HEK293T (cell line): ENCODE measurements around the gene MMP20.

ENCODE experiments used
- CTCF ChIA-PET: fragments of 350-600 bp; formaldehyde crosslinking; extraction: SDS; loops from one replicate; lab custom pipeline; 2021; ENCODE audit warnings: antibody characterized with exemption, inconsistent platforms; lab: Yijun Ruan, JAX
- POLR2A ChIA-PET: fragments of 350-600 bp; formaldehyde crosslinking; extraction: SDS; loops from one replicate; lab custom pipeline; 2020; ENCODE audit warnings: antibody characterized with exemption, inconsistent platforms; lab: Yijun Ruan, JAX
- DNase-seq: peaks from one replicate; pipeline ENCODE4 v3.0.0; 2012; ENCODE audit warnings: mixed read lengths; ENCODE audit errors: extremely low spot score
- ARNT ChIP-seq: fragments of 450-650 bp; IDR thresholded peaks from 2 replicates; pipeline ENCODE4 v1.6.1; 2017; ENCODE audit warnings: mild to moderate bottlenecking
- BHLHE40 ChIP-seq: fragments of 450-650 bp; IDR thresholded peaks from 2 replicates; pipeline ENCODE4 v1.6.1; 2016; ENCODE audit warnings: mild to moderate bottlenecking, moderate library complexity, borderline replicate concordance
- CTBP1 ChIP-seq: fragments of 450-650 bp; IDR thresholded peaks from 2 replicates; pipeline ENCODE4 v1.6.1; 2016; ENCODE audit warnings: borderline replicate concordance
- ELF4 ChIP-seq: fragments of 450-650 bp; IDR thresholded peaks from 2 replicates; pipeline ENCODE4 v1.6.1; 2017; ENCODE audit warnings: antibody characterized with exemption
- FOXA1 ChIP-seq: fragments of 450-650 bp; IDR thresholded peaks from 2 replicates; pipeline ENCODE4 v1.6.1; 2016; ENCODE audit warnings: mild to moderate bottlenecking
- FOXK2 ChIP-seq: fragments of 450-650 bp; IDR thresholded peaks from 2 replicates; pipeline ENCODE4 v1.6.1; 2016; ENCODE audit warnings: mild to moderate bottlenecking
- FOXM1 ChIP-seq: fragments of 450-650 bp; IDR thresholded peaks from 2 replicates; pipeline ENCODE4 v1.6.1; 2017; ENCODE audit warnings: mild to moderate bottlenecking, borderline replicate concordance
- HDGF ChIP-seq: fragments of 450-650 bp; IDR thresholded peaks from 2 replicates; pipeline ENCODE4 v1.6.1; 2017; ENCODE audit warnings: antibody characterized with exemption, borderline replicate concordance
- L3MBTL2 ChIP-seq: fragments of 450-650 bp; conservative IDR thresholded peaks from 2 replicates; pipeline ENCODE4 v1.6.1; 2016; ENCODE audit warnings: mild to moderate bottlenecking
- LEF1 ChIP-seq: fragments of 450-650 bp; IDR thresholded peaks from 2 replicates; pipeline ENCODE4 v1.6.1; 2017; ENCODE audit warnings: mild to moderate bottlenecking, borderline replicate concordance
- NFRKB ChIP-seq: fragments of 450-650 bp; IDR thresholded peaks from 2 replicates; pipeline ENCODE4 v1.6.1; 2016; ENCODE audit warnings: mild to moderate bottlenecking, moderate library complexity
- SP1 ChIP-seq: fragments of 450-650 bp; IDR thresholded peaks from 2 replicates; pipeline ENCODE4 v1.6.1; 2017
- SUZ12 ChIP-seq: fragments of 450-650 bp; IDR thresholded peaks from 2 replicates; pipeline ENCODE4 v1.6.1; 2016; ENCODE audit warnings: mild to moderate bottlenecking
- TARDBP ChIP-seq: fragments of 450-650 bp; IDR thresholded peaks from 2 replicates; pipeline ENCODE4 v1.6.1; 2016
- ZNF384 ChIP-seq: fragments of 450-650 bp; IDR thresholded peaks from 2 replicates; pipeline ENCODE4 v1.6.1; 2016
- TF ChIP-seq, protein P1 (sequence below): fragments of 450-650 bp; IDR thresholded peaks from 2 replicates; pipeline ENCODE4 v1.6.1; 2016

The MMP20 gene

GRCh38 chr11:102545701-102546100 is 79.4 kb downstream of the MMP20 start:
- no peak for DNase-seq
- ChIA-PET POLR2A (no interaction called here), CTCF (interaction anchor here (0.9 kb wide), 1 partner anchor 235 kb away, joined by 3 read pairs; no protein-coding TSS in a partner anchor)
- no peak for TF ChIP-seq FOXM1

DNA sequence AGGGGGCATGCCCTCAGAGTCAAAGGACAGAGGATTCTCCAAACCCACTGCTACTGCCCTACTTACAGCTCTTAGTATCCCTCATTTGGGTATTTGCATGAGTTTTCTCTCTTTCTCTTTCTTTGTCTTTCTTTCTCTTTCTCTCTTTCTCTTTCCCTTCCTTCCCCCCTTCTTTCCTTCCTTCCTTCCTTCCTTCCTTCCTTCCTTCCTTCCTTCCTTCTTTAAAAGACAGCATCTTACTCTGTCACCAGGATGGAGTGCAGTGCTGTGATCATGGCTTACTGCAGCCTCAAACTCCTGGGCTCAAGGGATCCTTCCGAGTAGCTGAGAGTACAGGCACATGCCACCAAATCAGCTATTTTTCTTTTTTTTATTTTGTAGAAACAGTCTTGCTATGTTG is 80.5 kb downstream of the MMP20 start:
- no peak for DNase-seq
- POLR2A ChIA-PET, result no interaction called here
- CTCF ChIA-PET, result no interaction called here
- TF ChIP-seq TARDBP, result no peak
- no peak for TF ChIP-seq FOXK2
- TF ChIP-seq SUZ12, result no peak
- TF ChIP-seq SP1, result no peak
- TF ChIP-seq CTBP1, result no peak
- no peak for TF ChIP-seq NFRKB
- no peak for TF ChIP-seq L3MBTL2
- no peak for TF ChIP-seq ARNT
- TF ChIP-seq, protein P1, sequence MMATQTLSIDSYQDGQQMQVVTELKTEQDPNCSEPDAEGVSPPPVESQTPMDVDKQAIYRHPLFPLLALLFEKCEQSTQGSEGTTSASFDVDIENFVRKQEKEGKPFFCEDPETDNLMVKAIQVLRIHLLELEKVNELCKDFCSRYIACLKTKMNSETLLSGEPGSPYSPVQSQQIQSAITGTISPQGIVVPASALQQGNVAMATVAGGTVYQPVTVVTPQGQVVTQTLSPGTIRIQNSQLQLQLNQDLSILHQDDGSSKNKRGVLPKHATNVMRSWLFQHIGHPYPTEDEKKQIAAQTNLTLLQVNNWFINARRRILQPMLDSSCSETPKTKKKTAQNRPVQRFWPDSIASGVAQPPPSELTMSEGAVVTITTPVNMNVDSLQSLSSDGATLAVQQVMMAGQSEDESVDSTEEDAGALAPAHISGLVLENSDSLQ, result no peak

DNA sequence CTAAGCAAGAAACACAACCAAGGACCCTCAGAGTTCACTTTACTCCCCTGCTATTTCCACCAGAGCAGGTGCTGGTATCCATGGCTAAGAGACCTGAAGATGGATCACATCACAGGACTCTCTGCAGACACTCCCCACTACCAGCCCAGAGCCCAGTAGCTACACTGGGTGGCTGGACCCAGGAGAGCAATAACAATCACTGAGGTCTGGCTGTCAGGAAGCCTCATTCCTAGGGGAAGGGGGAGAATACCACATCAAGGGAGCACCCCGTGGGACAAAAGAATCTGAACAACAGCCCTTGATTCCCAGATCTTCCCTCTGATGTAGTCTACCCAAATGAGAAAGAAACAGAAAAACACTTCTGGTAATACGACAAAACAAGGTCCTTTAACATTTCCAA is 85.6 kb downstream of the MMP20 start:
- DNase-seq, result no peak
- TF ChIP-seq LEF1 (no peak), ZNF384 (no peak), SUZ12 (no peak)
- ChIA-PET POLR2A (no interaction called here), CTCF (no interaction called here)

GRCh38 chr11:102538932-102539331 is 86.2 kb downstream of the MMP20 start:
- TF ChIP-seq FOXM1 (no peak), ZNF384 (no peak), CTBP1 (no peak), BHLHE40 (no peak), SP1 (no peak), HDGF (no peak), TARDBP (no peak), SUZ12 (no peak)
- TF ChIP-seq, protein P1, result no peak
- DNase-seq, result no peak
- POLR2A ChIA-PET, result no interaction called here
- CTCF ChIA-PET, result no interaction called here

GRCh38 chr11:102534261-102534872 is 90.8 kb downstream of the MMP20 start:
- ChIA-PET POLR2A (no interaction called here), CTCF (no interaction called here)
- no peak for DNase-seq
- TF ChIP-seq FOXK2 (no peak), TARDBP (no peak), ZNF384 (no peak), SP1 (no peak), HDGF (no peak), ARNT (no peak), SUZ12 (no peak), FOXA1 (no peak), ELF4 (no peak), BHLHE40 (no peak), LEF1 (no peak), CTBP1 (no peak), FOXM1 (no peak), L3MBTL2 (no peak), NFRKB (no peak)
- TF ChIP-seq, protein P1, result no peak

- POLR2A ChIA-PET, result no interaction called here
- no peak for DNase-seq
- CTCF ChIA-PET, result no interaction called here
- no peak for TF ChIP-seq FOXA1
- no peak for TF ChIP-seq LEF1
- TF ChIP-seq CTBP1, result no peak
- TF ChIP-seq, protein P1, result no peak
- no peak for TF ChIP-seq FOXK2
- no peak for TF ChIP-seq ARNT
Measured at GRCh38 chr11:102530558-102530957, 94.6 kb downstream of the MMP20 start, which contains the start of gene MMP7. TSS of gene MMP7 (minus strand) at chr11:102530747. CDS start at chr11:102530700, 47 bp downstream.

- no peak for TF ChIP-seq NFRKB
- no peak for DNase-seq
- ChIA-PET CTCF (no interaction called here), POLR2A (no interaction called here)
Measured at GRCh38 chr11:102528618-102529017, 96.5 kb downstream of the MMP20 start.
